Measurements from ENCODE around the gene OR1M1.
"Not testable (repeated sequence)": the region's sequence is repeated elsewhere in the genome, so short reads cannot be mapped to it uniquely, and the experiment has no call there.

The OR1M1 gene, protein sequence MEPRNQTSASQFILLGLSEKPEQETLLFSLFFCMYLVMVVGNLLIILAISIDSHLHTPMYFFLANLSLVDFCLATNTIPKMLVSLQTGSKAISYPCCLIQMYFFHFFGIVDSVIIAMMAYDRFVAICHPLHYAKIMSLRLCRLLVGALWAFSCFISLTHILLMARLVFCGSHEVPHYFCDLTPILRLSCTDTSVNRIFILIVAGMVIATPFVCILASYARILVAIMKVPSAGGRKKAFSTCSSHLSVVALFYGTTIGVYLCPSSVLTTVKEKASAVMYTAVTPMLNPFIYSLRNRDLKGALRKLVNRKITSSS

DNA sequence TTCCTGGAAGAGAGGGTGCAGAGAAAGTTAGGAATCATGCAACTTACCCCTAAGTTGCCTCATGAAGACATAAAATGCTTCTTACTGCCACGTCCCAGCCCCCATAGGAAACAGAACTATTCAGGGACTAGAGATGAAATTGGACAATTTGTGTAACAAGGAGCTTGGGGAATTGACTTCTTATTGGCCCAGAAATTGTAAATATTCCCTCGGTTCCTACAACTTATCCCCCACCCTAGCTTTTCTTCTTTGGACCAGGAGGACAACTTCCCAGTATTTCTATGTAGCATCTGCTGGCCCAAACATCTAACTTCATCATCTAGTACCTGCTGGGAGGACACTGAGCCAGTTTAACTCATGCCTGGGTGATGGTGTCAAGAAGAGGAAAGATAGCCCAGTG is at the start of gene OR1M1:
OR1M1 (plus strand) TSS at position 301 of the 400 bp plus-strand sequence. CDS start 6,184 bp downstream, outside the sequence.
- no peak for DNase-seq

DNA sequence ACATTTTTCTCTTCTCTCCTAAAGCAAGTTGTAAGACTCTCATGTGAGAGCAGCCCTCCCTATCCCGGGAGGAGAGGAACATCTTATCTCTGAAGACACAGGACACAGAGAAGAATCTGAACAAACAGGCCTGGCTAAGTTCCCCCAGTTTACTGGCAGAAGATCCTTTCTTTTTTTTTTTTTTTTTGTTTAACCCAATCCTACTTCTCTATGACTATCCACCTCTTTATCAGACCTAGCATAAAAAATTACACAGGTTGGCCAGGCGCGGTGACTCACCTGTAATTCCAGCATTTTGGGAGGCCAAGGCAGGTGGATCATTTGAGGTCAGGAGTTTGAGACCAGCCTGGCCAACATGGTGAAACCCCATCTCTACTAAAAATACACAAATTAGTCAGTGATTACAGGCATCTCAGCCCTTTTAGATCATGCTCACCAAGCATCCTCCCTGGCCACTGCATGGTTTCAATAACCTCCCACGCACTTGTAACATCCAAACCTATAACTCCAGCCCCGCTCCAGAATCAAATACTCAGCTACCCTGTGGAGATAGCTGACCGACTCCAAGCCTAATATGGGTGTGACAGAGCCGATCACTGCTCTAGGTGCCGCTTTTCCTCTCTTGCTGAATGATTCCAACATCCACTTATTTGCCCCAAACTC is 49.3 kb upstream of the OR1M1 start:
- no peak for DNase-seq

DNA sequence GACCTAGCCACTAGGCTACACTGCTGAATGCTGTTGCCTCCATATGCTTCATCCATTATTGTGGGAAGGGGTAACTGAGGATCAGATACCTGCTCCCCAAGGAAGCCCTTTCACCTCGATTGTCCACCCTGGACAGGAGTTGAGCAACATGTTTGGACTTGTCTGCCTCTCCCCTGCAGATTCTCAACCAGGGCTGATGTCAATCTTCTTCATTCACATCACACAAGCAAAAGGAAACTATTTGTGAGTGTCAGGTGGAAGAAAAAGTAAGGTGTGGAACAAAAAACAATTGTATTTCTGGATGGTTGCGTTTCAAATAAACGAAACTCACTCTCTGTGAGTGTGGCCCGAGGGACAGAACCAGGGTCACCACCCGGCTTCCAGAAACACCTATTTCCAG is 47.1 kb upstream of the OR1M1 start:
- DNase-seq = no peak

DNA sequence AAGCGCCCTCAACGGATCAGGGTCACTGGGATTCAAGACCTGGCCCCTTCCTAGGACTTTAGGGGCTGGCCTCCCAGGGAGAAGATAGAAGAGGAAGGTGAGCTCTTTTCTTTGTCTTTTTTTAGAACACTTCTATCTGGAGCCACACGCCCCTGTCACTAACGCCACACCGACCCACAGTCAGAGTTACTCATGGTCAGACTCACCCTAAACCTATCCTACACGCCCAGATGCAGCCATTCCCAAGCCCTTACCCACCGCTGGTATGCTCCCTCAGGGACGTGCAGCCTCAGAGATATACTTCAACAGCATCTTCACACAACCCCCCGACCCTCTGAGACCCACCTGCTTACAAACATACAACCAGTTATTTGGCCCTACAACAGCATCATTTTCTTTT is 46.7 kb upstream of the OR1M1 start:
- no peak for DNase-seq

DNA sequence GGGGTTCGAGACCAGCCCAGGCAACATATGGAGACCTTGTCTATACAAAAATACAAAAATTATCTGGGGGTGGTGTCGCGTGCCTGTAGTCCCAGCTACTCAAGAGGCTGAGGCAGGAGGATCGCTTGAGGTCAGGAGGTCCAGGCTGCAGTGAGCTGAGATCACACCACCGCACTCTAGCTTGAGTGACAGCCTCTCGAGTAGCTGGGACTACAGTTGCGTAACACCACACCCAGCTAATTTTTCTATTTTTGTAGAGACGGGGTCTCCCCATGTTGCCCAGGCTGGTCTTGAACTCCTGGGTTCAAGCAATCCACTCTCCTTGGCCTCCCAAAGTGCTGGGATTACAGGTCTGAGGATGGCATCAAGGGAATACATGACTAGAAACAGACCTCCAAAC is 45.8 kb upstream of the OR1M1 start:
- no peak for DNase-seq

DNA sequence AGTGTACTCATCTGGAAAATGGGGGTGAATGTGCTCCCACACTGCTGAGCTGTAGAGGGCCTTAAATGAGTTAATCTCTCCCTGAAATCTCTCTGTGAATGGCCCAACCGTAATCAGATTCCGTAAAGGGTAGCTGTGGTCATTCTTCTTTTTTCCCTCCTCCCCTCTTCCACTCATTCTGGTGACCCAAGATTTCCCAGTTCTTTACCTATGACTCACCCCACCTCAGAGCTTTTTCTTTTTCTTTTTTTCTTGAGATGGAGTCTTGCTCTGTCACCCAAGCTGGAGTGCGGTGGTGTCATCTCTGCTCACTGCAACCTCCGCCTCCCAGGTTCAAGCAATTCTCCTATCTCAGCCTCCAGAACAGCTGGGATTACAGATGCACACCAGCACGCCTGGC is 43.3 kb upstream of the OR1M1 start:
- DNase-seq = no peak

DNA sequence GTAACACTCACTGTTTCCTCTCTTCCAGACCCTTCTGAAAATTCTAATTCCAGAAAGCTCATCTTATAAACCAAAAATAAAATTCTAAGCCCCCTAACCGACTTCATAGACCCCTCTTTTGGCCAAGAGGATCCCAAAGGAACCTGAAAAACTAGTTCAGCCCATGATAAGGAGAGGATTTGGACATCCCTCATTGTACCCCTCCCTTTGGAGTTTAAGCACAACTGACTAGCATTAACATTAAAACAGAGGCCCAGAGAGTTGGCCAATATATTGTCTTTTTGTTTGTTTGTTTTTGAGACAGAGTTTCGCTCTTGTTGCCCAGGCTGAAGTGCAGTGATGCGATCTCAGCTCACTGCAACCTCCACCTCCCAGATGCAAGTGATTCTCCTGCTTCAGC is 42.4 kb upstream of the OR1M1 start:
- no peak for DNase-seq

DNA sequence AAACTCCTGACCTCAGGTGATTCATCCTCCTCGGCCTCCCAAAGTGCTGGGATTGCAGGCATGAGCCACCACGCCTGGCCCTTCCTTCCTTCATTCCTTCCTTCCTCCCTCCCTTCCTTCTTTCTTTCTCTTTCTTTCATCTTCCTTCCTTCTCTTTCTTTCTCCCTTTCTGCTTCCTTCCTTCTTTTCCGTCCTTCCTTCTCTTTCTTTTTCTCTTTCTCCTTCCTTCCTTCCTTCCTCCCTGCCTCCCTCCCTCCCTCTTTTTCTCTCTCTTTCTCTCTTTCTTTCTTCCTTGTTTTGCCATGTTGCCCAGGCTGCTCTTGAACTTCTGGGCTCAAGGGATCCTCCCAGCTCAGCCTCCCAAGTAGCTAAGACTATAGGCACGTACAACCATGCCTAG is 40.2 kb upstream of the OR1M1 start:
- no peak for DNase-seq

DNA sequence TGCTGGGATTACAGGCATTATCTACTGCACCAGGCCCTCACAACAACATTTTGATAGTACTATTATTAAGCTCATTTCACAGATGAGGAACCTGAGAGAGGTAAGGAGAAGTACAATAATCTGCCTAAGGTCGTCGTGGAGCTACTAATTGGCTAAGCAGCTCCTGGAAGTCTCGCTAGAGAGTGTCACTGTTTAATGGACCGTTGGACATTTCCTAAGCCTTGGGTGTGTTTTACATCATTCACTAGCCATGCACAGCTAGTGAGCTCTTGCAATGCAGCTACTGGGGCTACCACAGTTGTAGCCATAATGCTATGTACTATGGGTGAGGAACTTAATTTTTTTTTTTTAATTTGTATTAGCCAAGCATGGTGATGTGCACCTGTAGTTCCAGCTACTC is 34.0 kb upstream of the OR1M1 start:
- no peak for DNase-seq

DNA sequence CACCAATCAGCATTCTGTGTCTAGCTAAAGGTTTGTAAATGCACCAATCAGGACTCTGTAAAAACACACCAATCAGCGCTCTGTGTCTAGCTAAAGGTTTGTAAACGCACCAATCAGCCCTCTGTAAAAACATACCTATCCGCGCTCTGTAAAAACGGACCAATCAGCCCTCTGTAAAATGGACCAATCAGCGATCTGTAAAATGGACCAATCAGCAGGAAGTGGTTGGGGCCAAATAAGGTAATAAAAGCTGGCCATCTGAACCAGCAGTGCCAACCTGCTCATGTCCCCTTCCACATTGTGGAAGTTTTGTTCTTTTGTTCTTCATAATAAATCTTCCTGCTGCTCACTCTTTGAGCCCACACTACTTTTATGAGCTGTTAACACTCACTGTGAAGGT is 33.2 kb upstream of the OR1M1 start:
- not testable (repeated sequence) for DNase-seq

DNA sequence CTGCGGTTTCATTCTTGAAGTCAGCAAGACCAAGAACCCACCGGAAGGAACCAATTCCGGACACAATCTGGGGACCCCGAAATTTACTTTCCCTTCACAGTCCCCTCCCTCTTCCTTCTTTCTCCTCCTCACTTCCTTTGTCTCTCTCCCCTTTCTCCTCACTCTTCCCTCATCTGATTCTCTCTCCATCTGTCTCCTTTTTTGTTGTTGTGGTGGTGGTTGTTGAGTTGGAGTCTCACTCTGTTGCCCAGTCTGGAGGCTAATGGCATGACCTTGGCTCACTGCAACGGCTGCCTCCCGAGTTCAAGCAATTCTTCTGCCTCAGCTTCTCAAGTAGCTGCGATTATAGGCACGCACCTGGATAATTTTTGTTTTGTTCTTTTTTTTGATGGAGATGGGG is 32.7 kb upstream of the OR1M1 start:
- no peak for DNase-seq

DNA sequence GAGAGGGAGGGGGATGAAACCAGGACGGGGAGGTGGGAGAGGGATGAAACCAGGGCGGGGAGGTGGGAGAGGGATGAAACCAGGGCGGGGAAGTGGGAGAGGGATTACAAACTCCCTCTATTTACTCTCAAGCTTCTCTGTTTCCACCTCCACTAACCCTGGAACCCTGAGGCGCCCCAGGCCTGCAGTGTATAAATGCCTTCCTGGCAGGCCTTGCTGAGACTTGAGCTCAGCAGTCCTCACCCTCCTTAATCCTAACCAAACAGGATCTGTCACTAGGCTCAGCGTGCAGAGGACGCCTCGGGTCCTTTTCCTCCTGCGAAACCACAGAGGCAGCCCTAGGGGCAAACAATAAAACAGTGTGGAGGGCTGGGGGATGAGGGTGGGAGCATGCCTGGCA is 32.1 kb upstream of the OR1M1 start:
- no peak for DNase-seq

DNA sequence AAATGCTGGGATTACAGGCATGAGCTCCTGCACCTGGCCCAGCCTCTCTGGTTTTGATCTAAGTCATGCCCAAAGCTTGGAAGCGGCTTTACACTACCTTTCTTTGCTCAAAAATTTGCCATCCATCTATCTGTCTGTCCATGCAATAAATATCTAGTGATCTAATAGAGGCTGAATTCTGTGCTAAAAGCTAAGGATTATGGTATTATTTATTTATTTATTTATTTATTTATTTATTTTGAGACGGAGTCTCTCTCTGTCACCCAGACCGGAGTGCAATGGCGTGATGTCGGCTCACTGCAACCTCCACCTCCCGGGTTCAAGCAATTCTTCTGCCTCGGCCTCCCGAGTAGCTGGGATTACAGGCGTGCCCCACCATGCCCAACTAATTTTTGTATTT is 30.7 kb upstream of the OR1M1 start:
- not testable (repeated sequence) for DNase-seq

DNA sequence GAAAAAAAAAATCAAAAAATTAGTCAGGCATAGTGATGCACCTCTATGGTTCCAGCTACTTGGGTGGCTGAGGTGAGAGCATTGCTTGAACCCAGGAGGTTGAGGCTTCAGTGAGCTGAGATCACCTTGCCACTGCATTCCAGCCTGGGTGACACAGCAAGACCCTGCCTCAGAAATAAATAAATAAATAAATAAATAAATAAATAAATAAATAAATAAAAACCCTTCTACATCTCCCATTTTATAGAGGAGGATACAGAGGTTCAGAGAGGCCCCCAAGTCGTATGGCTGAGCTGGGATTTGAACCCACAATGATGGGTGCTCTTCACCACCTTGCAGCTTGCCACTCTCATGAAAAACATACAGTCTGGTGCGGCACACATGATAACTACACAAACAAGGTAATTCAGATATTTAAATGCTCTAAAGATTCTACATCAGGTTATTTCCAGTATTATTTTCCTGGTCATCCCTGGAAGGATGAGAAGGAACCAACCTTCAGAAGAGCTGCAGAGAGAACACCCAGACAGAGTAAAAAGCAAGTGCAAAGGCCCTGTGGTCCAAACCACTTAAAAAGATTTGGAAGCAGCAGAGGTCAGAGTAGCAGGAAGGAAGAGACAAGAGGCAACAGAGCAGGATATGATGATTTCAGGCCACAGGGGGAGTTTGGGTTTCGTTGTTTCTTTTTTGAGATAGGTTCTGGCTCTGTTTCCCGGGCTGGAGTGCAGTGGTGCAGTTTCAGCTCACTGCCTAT is 29.2 kb upstream of the OR1M1 start:
- no peak for DNase-seq

DNA sequence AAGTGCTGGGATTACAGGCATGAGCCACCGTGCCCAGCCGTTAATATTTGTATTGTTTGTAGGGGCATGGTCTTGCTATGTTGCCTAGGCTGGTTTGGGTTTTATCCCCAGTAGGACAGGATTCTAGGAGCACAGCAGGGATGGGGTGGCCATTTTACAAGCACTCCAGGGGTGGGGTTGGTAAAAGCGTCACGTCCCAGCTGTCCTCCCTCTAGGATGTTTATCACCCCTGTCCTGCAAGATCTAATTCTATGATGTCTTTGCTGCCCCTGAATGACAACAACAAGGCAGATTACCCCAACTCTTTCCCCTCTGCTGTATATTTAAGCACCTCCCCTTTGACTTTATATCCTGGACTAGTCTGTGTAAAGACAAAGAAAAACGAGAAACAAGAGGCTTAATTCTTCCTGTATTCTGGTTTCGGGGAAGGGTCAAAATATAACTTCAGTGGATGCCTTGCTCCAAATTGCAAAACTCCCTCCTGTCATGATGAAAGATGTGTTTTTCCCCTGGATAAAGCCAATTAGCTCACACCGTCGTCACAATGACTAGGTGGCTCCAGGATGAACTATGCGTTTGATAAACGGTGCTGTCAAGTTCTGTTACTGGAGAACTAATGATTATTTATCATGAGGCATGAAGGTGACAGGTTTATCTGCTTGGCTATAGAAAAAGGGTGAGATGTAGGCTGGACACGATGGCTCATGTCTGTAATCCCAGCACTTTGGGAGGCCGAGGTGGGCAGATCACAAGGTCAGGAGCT is 27.8 kb upstream of the OR1M1 start:
- no peak for DNase-seq

DNA sequence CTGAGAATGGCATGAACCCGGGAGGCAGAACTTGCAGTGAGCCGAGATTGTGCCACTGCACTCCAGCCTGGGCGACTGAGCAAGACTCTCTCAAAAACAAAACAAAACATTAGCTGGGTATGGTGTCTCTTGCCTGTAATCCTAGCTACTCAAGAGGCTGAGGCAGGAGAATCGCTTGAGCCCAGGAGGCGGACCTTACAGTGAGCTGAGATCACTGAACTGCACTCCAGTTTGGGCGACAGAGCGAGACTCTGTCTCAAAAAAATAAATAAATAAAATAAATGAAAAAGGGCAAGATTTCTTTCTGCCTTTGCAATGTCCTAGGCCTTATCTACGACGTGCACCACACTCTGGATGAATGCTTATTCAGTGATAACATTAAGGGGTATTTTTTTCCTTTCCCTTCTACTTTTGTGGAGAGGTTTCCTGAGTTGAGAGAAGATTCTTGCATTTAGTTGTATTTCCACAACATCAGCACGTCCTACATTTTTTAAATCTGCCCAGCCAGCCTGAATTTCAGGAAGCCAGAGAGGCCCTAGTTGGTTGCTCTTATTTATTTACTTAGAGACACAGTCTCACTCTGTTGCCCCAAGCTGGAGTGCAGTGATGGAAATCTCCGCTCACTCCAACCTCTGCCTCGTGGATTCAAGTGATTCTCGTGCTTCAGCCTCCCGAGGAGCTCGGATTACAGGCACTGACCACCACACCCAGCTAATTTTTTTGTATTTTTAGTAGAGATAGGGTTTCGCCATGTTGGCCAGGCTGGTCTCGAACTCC is 26.1 kb upstream of the OR1M1 start:
- DNase-seq = no peak

DNA sequence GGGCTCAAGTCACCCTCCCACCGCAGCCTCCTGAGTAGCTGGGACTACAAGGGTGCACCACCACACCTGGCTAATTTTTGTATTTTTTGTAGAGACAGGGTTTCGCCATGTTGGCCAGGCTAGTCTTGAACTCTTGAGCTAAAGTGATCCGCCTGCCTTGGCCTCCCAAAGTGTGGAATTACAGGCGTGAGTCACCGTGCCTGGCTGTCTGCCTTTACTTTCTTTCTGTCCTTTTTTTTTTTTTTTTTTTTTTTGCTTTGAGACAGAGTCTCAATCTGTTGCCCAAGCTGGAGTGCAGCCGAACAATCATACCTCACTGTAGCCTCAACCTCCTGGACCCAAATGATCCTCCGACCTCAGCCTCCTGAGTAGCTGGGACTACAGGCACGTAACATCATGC is 25.0 kb upstream of the OR1M1 start:
- DNase-seq = no peak

DNA sequence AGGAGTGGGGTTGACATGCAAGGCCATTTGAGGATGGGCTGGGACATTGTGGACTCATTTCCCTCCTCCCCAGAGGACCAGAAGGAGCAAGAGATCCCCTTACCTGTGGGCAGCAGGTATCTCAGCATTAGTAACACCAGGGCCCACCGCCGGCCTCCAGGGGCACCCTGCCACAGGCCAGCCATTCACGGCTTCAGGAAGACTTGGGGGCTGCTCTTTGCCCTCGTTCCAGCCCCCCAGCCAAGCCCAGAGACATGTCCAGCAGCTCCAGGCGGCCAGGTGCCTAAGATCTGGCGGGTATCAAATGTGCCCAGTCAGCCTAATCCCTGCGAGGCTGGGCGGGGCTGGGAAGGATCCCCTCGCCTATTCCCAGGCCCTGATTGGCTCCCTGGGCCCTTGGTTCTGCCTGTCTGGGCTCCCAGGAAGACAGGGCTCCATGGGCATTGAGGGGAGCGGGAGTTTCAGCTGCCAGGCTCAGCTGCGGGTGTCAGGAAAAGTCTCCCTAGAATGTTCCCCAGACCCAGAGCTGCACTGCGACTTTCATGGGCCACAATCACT is 21.3 kb upstream of the OR1M1 start:
- DNase-seq = no peak

DNA sequence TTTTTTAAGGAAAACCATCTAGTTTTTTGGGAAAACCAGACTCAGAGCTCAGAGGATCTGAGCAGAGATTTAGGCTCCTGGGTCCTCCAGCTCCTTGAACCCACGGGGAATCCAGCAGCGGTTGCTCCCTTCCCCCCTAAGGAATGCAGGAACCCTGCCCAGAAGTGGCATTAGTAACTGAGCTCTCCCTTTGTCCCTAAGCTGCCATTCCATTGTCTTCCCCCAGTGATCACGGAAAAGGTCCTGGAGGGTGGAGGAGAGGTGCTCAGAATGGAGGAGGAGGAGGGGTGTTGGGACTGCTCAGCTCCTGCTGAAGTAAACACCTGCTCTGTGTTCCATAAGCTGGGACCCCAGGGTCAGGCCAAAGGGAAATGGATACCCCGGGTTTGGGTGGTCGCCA is 16.8 kb upstream of the OR1M1 start:
- no peak for DNase-seq

DNA sequence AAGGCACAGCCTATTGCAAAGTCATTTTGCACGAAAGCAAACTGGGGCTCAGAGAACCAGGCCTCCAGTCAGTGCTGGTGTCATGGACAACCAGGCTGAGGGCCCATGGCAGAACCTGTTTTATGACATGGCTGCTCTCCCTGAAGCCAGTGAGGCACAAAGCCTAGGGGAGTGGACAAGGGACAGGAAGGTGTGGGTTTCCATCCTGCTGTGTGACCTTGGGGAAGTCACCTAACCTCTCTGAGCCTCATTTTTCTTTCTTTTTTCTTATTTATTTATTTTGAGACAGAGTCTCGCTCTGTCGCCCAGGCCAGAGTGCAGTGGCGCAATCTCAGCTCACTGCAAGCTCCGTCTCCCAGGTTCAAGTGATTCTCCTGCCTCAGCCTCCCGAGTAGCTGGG is 15.1 kb upstream of the OR1M1 start:
- not testable (repeated sequence) for DNase-seq

DNA sequence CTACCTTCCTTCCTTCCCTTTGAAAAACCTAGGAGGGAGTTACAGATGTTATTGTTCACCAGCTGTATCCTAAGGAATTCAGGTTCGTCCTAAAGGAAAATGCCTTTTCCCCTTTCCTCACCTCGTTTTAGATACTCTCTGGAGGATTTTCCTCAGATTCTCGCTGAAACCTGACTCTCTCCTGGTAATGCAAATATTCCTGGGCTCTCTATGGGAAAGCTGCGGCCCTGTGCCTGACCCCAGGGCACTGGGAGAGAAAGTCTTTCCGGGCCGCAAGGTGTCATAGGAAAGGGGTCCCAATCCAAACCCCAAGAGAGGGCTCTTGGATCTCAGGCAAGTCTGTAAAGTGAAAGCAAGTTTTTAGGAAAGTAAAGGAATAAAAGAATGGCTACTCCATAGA is 13.1 kb upstream of the OR1M1 start:
- no peak for DNase-seq
